GM19328 (cell line): ENCODE results near the gene PHOSPHO2.
"Not testable (repeated sequence)": the region's sequence is repeated elsewhere in the genome, so short reads cannot be mapped to it uniquely, and the experiment has no call there.

ENCODE experiments used
- ATAC-seq: cut with Tn5 transposase; IDR thresholded peaks from one replicate; pipeline ENCODE4 v1.9.1; 2021; ENCODE audit warnings: mild to moderate bottlenecking, moderate library complexity; ENCODE audit not compliant: unreplicated experiment

Gene PHOSPHO2

GRCh38 chr2:169683425-169684134 lies 10.7 kb upstream of the PHOSPHO2 start:
- ATAC-seq: no peak

GRCh38 chr2:169684135-169684565 lies 10.1 kb upstream of the PHOSPHO2 start:
- ATAC-seq: no peak

DNA sequence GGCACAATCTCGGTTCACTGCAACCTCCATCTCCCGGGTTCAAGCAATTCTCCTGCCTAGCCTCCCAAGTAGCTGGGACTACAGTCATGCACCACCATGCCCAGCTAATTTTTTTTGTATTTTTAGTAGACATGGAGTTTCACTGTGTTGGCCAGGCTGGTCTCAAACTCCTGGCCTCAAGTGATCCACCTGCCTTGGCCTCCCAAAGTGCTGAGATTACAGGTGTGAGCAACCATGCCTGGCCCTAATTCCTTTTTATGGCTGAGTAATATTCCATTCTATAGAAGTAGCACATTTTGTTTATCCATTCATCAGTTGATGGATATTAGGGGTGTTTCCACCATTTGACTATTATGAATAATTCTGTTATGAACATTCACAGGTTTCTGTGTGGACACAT lies 9.6 kb upstream of the PHOSPHO2 start:
- not testable (repeated sequence) for ATAC-seq

GRCh38 chr2:169686825-169687224 lies 7.4 kb upstream of the PHOSPHO2 start:
- ATAC-seq: not testable (repeated sequence)

DNA sequence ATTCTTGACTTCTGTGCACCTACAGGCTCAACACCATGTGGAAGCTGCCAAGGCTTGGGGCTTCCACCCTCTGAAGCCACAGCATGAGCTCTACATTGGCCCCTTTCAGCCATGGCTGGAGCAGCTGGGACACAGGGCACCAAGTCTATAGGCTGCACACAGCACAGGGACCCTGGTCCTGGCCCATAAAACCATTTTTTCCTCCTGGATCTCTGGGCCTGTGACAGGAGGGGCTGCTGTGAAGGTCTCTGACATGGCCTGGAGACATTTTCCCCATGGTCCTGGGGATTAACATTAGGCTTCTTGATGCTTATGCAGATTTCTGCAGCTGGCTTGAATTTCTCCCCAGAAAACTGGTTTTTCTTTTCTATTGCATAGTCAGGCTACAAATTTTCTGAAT lies 6.3 kb upstream of the PHOSPHO2 start:
- ATAC-seq: not testable (repeated sequence)

- no peak for ATAC-seq
Measured at GRCh38 chr2:169690958-169691357, 3.3 kb upstream of the PHOSPHO2 start.

DNA sequence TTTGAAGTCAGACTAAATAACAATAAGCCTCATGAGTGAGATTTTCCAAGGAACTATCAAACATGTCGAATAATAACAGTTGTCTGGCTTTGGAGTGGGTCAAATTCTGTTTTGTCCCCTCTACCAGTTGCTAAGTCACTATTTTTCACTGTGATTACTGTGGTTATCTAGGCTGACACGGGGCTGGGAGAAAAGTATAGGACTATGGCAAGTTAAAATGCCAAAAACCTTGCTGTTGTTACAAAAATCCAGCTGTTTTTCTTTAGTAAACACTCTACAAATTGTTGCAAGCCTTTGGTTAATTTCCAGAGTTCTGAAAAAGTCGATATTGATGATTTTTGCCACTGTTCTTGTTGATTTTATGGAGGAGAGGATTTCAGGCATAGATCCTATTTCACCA lies 1.6 kb upstream of the PHOSPHO2 start:
- ATAC-seq: no peak

- ATAC-seq: no peak
Measured at GRCh38 chr2:169693360-169693759, 909 bp upstream of the PHOSPHO2 start.

GRCh38 chr2:169694894-169695260 lies 608 bp downstream of the PHOSPHO2 start:
- ATAC-seq: no peak

GRCh38 chr2:169696381-169696780 lies 2.1 kb downstream of the PHOSPHO2 start:
- no peak for ATAC-seq

- not testable (repeated sequence) for ATAC-seq
Measured at GRCh38 chr2:169699173-169699572, 4.9 kb downstream of the PHOSPHO2 start.

GRCh38 chr2:169702996-169703395 lies 8.7 kb downstream of the PHOSPHO2 start:
- ATAC-seq: no peak

GRCh38 chr2:169704160-169704708 lies 10.0 kb downstream of the PHOSPHO2 start:
- no peak for ATAC-seq

DNA sequence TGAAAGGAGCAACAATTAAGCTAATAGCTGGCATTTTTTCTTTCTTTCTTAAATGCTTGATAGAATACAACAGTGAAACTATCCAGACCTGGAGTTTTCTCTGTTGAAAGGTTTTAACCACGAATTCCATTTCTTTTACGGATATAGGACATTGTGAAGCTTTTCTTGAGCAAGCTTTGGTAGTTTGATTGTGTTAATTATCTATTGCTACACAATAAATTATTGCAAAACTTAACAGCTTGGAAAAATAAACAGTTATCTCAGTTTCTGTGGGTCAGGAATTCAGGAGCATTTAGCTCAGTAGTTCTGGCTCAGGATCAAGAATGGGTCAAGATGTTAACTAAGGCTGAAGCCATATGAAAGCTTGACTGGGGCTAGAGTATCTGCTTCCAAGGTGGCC lies 11.7 kb downstream of the PHOSPHO2 start:
- ATAC-seq: no peak

GRCh38 chr2:169707626-169708025 lies 13.4 kb downstream of the PHOSPHO2 start:
- ATAC-seq: no peak

GRCh38 chr2:169709331-169709730 lies 15.1 kb downstream of the PHOSPHO2 start:
- ATAC-seq: no peak

GRCh38 chr2:169709981-169710380 lies 15.7 kb downstream of the PHOSPHO2 start:
- no peak for ATAC-seq

DNA sequence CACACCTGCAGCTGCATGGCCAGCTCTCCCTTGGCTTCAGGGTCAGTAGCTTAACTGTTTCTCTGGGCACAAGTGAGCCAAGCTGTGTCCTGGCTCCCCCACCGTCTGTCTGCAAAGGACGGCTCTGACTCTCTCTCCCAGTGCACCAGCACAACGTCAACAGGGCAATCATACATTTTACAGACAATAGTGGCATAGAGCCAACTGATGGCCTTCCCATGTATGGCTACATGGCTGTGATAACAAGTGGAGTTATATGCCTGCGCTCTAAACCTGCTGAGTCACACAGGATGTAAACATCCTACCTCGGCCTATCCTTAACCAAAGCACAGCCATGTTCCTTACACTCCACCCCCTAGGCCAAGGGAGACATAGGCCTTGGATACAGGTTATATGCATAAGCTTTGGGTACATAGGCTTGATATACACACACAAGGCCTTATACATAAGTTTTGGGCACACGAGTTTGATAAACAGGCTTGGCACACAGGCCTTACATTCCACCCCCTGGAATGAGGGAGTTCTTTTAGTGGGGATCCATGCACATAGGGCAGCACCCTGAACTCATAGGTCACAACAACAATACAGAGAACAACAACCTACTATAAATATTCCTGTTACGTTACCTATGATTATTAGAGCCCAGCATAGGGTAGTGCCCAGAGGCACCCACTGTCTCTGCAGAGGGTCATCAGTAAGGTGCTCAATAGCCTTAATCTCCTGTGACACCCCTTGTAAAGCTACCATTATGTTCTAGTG lies 17.7 kb downstream of the PHOSPHO2 start:
- no peak for ATAC-seq

DNA sequence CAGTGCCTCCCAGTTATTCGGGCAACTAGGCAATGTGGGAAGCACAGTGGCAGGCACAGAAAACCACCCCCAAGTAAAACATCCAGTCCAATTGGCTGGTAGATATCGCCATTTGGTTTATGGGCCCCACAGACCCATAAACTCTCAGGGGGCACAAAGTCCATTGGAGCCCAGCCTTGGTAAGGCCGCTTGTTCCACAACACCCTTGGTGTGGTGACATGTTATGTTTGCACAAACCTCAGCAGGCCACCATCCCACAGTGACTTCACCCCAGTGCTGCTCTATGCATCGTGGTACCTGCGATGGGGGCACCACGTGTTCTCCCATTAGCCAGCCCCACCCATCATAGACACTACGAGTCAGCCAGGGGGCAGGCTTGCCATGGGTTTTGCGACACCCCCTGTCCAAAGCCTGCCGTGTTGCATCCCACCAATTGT lies 18.5 kb downstream of the PHOSPHO2 start:
- no peak for ATAC-seq

DNA sequence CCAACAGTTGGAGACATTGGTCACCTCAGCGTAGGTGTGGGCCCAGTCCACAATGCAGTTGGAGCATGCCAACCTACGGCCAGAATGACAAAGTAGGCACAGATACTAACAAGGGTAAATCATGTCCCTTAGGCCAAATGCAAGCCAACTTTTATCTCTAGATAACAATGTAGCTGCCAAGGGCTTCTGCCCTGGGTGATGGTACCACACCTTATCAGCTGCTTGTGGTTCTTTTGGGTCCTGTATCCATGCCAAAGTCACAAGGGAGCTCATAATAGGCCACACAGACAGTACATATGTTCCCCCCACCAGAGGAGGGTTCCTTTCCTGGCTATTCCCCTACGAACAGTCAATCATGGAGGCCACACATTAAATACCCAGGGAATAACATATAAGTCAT lies 19.1 kb downstream of the PHOSPHO2 start:
- ATAC-seq: no peak

DNA sequence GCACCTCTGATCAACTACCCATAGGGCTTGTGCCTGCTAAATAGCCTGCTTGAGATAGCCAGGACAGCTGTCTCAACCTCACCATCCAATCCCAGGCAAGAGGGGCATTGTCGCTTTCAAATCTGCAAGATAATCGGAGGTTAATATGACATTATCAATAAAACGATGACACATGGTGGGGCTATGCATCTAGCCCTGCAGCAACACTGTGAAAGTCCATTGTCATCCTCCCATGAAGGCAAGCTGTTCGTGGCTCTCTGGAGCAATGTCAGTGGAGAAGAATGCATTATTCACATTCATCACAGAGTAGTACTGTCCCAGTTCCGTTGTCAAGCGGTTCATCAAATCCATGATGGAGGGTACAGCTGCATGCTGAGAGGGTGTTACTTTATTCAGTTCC lies 20.4 kb downstream of the PHOSPHO2 start:
- ATAC-seq: no peak
